GM19463 (cell line): ENCODE results near the gene NAPSA.
"Not testable (repeated sequence)": the region's sequence is repeated elsewhere in the genome, so short reads cannot be mapped to it uniquely, and the experiment has no call there.

Source experiments
- ATAC-seq: cut with Tn5 transposase; IDR thresholded peaks from one replicate; pipeline ENCODE4 v1.9.1; 2021; ENCODE audit warnings: mild to moderate bottlenecking, moderate library complexity; ENCODE audit not compliant: unreplicated experiment

NAPSA gene

DNA sequence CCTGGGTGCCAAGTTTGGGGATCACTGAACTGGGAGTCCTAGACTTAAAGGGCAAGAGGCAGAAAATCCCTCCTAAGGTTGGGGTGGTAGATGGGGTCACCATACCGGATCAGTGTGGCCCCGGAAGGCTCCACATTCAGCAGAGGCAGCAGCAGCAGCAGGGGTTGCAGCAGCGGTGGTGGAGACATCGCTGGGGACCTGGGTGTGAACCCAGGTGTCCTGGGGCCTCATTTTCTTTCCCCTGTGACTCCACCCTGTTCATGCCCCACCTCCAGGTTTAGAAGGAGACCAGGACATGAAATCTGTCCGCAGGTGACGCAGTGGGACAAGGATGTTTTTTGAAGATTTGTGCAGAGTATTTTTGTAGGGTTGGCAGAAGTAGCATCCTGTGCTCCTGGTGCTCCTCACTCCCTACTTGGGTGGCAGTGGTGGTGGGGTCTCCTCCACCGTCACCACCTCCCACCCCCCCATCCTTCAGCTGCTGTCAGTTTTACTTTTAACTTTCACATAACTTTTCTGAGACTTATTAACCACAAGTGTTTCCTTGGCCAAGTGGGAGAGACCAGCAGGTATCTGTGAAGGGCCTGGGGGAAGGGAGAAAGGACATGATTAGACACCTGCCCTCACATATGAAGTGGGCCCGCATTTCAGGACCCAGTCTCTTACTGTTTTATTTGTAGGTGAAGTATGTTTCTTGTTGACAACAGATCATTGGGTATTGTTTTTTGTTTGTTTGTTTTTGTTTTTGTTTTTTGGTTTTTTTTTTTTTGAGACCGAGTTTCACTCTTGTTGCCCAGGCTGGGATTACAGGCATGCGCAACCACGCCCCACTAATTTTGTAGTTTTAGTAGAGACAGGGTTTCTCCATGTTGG, at the start of gene NAPSA:
NAPSA (minus strand) TSS at position 206 of the 873 bp plus-strand sequence; CDS start at position 188, 18 bp downstream.
- ATAC-seq: no peak

DNA sequence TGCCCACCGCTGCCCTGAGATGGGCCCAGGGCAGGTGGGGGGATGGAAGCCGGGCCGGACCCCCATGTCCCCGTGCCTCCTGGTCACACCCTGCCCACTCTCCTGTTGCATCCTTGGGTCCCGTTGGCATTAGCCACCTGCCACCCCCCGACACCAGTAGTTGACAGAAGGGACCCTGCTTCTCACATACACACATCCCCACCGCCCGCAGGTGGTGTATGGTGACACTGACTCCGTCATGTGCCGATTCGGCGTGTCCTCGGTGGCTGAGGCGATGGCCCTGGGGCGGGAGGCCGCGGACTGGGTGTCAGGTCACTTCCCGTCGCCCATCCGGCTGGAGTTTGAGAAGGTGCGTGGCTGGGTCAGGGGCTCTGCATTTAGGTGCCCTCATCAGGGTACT, 48.1 kb upstream of the NAPSA start:
- no peak for ATAC-seq

GRCh38 chr19:50413096-50413495, 47.7 kb upstream of the NAPSA start:
- no peak for ATAC-seq

DNA sequence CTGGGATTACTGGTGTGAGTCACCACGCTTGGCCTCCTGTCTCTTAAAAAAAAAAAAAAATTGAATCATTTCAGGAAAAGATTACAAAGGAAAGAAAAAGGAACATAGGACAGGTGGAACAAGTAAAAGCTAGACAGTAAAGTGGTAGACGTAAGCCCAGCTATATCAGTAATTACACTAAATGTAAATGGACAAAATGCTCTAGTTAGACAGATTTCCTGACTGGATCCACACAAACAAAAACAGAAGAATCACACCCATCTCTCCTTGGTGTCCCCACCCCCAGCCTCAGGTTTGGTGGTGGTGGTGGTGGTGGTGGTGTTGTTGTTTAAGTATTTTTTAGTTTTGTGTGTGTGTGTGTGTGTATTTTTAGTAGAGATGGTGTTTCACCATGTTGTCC, 47.0 kb upstream of the NAPSA start:
- ATAC-seq: no peak

- ATAC-seq: no peak
These were observed 44.7 kb upstream of the NAPSA start for GRCh38 chr19:50410109-50410508.

DNA sequence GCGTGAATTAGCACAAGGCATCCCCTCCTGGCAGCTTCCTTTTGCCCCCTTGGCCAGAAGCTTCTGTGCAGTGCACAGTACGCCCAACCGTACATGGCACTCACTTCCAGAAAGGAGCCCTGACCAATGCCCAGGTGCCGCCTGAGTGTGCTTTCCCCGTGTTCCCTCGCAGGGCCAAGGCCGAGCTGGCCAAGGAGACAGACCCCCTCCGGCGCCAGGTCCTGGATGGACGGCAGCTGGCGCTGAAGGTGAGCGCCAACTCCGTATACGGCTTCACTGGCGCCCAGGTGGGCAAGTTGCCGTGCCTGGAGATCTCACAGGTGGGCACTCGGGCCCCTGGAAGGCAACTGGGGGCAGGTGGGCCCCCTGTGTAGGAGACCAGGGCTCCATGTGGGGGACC, 43.9 kb upstream of the NAPSA start:
- ATAC-seq: no peak

- no peak for ATAC-seq
These were observed 41.4 kb upstream of the NAPSA start for GRCh38 chr19:50406829-50407228.

- ATAC-seq: no peak
These were observed 40.8 kb upstream of the NAPSA start for GRCh38 chr19:50406156-50406820.

DNA sequence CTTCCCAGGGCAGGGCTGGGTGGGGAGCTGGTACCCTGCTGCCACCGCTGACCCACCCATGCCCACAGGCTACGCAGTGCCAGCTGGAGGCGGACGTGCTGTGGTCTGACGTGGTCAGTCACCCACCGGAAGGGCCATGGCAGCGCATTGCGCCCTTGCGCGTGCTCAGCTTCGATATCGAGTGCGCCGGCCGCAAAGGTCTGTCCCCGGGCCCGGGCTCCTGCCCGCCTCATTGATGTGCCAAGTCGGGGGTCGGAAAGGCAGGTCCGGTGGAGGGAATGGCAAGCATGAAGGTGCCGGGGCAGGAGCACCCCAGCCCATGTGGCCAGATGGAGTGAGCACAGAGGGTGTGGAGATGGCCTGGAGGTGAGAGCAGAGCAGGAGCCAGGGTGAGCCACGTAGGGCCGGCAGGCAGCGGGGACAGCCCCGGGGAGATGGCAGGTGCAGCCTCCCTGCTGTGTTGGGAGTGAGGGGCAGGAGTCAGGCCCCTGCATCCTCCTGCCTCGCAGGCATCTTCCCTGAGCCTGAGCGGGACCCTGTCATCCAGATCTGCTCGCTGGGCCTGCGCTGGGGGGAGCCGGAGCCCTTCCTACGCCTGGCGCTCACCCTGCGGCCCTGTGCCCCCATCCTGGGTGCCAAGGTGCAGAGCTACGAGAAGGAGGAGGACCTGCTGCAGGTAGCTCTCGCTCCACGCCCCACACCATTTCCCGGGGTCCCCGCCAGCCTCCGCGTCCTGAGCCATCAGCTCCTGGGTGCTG, 37.3 kb upstream of the NAPSA start:
- no peak for ATAC-seq

GRCh38 chr19:50401605-50402450, 36.4 kb upstream of the NAPSA start:
- ATAC-seq: no peak

- no peak for ATAC-seq
These were observed 33.9 kb upstream of the NAPSA start for GRCh38 chr19:50399368-50399745.

GRCh38 chr19:50398675-50399367, 33.4 kb upstream of the NAPSA start:
- no peak for ATAC-seq

GRCh38 chr19:50394017-50394416, 28.6 kb upstream of the NAPSA start:
- ATAC-seq: no peak

GRCh38 chr19:50393589-50393988, 28.1 kb upstream of the NAPSA start:
- no peak for ATAC-seq

- no peak for ATAC-seq
These were observed 27.3 kb upstream of the NAPSA start for GRCh38 chr19:50392759-50393158.

DNA sequence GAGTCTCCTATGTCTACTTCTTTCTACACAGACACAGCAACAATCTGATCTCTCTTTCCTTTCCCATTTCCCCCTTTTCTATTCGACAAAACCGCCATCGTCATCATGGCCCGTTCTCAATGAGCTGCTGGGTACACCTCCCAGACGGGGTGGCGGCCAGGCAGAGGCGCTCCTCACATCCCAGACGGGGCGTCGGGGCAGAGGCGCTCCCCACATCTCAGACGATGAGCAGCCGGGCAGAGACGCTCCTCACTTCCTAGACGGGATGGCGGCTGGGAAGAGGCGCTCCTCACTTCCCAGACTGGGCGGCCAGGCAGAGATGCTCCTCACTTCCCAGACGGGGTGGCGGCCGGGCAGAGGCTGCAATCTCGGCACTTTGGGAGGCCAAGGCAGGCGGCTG, 25.5 kb upstream of the NAPSA start:
- not testable (repeated sequence) for ATAC-seq

GRCh38 chr19:50390295-50390694, 24.9 kb upstream of the NAPSA start:
- ATAC-seq: not testable (repeated sequence)

- ATAC-seq: no peak
These were observed 22.4 kb upstream of the NAPSA start for GRCh38 chr19:50387868-50388245.

- ATAC-seq: no peak
These were observed 21.9 kb upstream of the NAPSA start for GRCh38 chr19:50387176-50387867.
